ENCODE measurements around the gene RNF167.

GRCh38 chr17:4978726-4979125, 38.7 kb downstream of the RNF167 start:
- TF ChIP-seq CTCF (conservative IDR thresholded peaks at IDR 0.05) (no peak), EZH2 (IDR thresholded peaks at IDR 0.05; ENCODE audit: low read depth) (no peak)
